ENCODE results near the gene ACE.

DNA sequence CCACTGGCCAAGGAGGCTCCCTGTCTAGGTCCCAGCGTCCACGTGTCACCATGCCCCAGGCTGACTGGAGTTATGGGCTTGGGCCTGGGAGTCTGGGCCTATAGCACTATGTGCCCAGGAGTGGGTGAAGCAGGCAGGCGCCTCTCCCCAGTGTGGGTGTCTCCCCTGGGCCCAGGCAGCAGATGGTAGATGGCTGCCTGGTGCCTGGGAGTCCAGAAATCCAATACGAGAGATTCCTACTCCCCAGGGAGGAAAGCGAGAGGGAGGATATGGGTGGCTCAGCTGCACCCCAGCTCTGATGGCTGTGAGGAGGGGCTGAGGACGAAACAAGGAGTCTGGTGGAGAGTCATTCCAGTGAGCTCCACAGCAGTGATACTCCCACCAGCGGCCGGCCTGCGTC lies 51.3 kb downstream of the ACE start:
- TF ChIP-seq, protein P1, sequence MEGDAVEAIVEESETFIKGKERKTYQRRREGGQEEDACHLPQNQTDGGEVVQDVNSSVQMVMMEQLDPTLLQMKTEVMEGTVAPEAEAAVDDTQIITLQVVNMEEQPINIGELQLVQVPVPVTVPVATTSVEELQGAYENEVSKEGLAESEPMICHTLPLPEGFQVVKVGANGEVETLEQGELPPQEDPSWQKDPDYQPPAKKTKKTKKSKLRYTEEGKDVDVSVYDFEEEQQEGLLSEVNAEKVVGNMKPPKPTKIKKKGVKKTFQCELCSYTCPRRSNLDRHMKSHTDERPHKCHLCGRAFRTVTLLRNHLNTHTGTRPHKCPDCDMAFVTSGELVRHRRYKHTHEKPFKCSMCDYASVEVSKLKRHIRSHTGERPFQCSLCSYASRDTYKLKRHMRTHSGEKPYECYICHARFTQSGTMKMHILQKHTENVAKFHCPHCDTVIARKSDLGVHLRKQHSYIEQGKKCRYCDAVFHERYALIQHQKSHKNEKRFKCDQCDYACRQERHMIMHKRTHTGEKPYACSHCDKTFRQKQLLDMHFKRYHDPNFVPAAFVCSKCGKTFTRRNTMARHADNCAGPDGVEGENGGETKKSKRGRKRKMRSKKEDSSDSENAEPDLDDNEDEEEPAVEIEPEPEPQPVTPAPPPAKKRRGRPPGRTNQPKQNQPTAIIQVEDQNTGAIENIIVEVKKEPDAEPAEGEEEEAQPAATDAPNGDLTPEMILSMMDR (IDR thresholded peaks at IDR 0.05), result no peak
- TF ChIP-seq POLR2A (IDR thresholded peaks at IDR 0.05) (no peak), POLR2AphosphoS5 (IDR thresholded peaks at IDR 0.05) (no peak)

Data from breast epithelium (tissue), 3 donors.